NCI-H526 (cell line): ENCODE data around the gene IGF1.
A peak's percentile ranks its signal among the peaks of the same experiment; 100 is the strongest.

Experiments
- DNase-seq, 2 experiments: peaks; one replicate each; lab custom pipeline; 2025; lab: John Stamatoyannopoulos, UW

The IGF1 gene

DNA sequence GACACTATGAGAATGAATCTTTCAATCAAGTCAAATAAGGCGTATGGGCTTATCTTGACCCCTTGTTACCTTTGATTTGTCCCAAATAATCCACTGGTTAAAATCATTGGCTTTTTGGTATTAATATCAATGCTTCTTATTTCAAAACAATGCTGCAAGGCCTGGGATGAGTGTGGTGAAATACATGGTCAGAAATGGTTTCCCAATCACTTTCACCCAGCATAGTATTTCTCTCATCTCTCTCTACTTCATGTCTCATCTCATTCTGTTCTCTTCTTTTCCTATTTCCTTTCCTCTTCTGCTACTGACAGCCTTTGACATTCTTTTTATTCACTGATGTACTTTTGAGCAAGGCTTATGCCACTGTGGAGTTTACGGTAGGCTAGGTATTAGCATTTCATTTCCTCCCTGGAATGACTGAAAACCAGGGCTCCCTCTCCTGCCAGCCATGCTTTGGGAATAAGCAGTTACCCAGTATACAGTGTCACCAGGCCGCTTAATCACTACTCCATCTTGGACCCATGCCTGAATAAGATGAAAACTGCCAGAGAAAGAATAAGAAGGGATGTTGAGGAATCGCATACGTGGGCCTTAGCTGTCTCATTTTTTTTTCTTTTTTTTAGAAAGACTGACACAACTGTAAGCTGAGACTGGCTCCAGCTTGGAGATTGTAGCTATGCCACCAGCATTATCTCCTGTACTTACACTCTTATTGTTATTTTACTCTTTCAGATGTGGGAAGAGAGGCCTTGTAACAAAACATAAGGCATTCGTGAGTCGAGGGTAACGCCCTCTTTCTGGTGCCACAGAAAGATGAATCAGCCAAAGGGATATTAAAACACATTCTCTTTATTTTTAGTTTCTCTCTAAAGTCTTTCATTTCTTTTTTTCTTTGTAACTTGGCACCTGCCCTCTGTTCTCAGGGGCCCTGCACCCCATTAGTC is 53.5 kb downstream of the IGF1 start:
- DNase-seq = no peak

DNA sequence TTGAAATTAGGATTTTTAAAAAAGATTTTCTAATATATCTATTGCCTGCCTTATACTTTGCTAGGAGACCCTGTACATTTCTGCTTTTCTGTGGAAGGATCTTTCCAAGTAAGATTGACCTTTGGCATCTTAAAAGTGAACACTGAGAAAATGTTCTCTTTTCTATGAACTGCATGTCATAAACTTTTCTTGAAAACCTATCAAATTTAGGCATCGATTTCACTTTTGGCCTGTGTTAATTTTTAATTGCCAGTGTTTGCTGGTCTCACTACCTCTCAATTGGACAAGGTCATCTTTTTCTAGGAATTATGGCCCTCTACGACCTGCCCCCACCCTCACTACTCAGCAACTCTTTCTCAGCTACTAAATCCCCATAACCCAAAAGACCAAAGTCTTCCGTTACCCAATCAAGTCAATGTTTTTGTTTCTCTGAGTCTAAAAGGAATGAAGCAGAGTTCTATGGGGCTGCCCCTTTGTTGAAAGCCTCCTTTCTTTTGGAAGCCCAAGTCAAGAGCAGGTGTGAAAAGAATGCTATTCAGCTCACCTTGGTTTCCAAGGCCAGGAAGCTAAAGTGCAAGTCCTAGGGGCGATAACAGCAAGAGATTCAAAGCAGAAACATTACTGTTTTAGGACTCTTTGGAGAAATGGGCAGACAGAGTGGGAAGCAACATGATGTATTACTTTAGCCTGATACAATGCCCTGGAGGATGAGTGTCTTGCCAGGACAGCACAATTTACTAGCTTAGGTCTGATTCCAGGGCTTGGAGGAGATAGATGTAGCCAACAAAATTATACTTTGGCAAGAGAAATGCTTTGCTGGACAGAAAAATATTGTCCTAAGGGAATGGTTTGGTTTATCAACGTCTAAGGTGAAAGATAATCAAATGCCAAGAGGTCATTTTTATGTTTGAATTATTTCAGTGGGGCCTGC is 55.0 kb downstream of the IGF1 start:
- no peak for DNase-seq

DNA sequence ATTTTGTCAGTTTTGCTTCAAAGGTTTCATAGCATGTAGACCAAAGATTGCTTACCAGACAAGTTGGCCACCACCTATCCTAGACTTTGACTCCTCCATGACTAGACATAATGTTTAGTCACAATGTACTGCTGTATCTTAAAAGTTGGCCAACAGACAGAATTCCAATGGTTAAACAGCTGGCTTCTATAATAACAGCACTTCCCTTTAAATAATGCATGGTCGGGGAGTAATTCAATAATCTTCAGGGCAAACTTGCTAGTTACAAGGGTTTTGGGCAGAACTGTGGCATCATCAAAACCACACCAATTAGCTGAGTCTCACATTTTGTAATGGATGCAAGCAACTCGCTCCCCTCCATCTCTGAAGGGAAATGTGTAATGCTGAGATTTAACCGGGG is 56.9 kb downstream of the IGF1 start:
- no peak for DNase-seq

DNA sequence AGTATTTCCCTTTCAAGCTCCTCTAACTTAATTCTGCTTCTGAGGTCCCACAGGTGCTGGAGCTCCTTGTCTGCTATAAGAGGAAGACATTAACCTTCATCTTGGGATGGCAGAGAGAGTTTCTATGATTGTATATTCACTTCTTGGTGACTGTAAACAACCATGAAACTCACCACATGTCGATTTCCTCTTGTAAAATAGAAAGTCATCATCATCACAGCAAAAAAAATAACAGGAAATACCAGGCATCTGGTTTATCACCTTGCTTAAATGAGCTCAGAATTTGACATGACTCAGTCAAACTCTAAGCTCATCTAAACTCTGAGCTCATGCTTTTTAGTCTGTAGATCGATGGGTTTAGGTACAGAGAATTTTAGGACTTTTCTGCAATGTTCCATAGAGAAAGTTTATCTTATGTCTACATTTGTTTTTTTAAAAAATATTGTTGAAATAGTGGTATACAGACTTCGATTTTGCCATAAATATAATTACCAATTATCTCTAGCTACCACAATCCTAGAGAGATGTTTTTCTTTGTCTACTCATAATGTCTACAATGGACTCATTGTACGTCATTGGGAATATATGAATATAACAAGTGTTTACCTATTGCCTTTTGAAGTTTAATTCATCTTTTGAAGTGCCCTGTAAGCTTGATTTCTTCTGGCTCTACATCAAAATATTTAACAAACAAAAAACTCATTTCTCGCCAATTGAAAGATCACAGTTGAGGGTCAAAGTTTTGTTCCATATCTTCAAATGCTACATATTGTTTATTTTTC is 58.4 kb downstream of the IGF1 start:
- no peak for DNase-seq

DNA sequence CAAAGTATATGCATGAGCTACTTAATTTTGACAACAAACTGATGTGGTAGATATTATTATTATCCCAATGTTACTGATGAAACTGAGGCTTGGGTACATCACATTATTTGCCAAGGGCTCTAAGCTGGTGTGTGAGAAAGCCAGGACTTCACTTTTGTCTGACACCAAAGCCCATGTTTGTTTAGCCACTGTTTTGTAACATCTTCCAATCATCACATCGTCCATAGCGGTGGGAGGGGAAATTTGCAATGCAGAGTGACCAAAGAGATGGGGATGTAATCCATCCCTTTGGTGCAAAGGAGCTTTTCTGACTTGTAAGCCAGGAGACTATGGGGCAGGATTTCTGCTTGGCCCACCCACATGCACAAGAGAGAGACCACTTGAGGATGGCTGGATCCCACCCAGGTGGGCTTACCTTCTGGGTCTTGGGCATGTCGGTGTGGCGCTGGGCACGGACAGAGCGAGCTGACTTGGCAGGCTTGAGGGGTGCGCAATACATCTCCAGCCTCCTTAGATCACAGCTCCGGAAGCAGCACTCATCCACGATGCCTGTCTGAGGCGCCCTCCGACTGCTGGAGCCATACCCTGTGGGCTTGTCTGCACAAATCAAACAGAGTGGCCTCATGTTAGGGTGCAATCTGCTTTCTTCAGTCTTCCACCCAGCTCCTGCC is 61.1 kb downstream of the IGF1 start:
- DNase-seq = no peak

DNA sequence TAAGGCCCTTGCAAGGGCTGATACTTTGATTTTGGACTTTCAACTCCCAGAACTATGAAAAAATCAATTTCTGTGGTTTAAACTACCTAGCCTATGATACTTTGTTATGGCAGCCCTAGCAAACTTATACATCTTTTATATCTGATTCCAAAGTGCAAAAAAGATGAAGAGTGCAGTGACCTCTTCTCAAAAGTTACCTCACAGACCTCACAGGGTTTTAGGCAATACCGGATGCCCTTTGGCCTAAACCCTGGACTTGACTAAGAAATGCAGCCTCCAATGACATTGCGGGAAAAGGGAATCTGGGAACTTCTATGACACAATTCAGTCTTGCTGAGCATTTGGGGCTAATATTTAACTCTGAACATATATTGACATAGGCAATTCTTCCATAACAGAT is 63.3 kb downstream of the IGF1 start:
- DNase-seq = no peak

DNA sequence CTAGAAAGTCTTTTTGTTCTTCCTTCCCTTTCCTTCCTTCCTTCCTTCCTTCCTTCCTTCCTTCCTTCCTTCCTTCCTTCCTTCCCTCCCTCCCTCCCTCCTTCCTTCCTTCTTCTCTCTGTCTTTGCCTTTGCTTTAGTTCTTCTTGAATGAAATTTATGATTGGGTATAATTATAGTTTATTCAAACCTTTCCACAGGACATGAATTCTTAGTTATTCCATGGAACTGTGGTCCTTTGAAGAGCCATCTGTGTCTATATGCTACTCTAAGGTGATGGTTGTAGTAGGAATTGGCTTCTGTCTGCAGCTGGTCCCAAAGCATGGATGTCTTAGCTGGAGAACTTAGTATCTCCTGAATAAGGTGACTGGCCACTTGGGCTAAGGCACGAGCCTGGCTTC is 64.8 kb downstream of the IGF1 start:
- no peak for DNase-seq

DNA sequence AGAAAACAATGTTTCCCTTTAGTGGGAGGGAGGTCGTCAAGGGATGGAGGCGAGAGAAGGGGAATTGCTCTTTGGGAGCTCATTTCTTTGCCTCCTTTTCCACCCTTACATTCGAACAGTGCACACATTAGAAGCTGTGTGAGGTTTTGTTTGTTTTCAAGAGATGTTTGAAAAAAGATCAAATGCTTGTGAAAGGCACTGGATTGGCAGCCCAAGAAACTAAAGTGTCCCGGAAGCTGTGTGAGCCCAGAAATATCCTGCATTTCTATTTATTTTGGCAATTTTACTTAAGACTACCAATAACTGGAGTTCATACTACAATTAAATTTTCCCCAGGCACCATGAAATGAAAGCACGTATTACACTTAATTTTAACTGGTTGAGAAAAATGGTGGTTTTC is 67.0 kb downstream of the IGF1 start:
- no peak for DNase-seq

DNA sequence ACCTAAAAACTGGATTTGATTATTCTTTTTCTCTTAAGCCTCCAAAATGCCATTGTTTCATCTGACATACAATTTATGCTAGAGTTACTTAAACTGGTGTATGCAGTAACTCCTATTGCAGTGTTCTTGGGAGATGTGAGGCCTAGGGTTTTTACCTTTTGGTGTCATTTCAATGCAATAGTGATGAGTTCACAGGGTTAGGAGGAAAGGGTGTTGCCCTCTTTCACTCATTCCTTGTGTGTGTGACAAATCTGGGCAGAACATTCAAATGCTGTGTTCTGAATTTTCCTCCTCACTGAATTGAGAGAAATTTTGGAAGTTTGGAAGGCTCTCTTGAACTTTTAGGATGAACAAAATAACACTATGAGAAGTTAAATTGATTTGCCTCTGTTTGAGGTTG is 69.9 kb downstream of the IGF1 start:
- DNase-seq = no peak

DNA sequence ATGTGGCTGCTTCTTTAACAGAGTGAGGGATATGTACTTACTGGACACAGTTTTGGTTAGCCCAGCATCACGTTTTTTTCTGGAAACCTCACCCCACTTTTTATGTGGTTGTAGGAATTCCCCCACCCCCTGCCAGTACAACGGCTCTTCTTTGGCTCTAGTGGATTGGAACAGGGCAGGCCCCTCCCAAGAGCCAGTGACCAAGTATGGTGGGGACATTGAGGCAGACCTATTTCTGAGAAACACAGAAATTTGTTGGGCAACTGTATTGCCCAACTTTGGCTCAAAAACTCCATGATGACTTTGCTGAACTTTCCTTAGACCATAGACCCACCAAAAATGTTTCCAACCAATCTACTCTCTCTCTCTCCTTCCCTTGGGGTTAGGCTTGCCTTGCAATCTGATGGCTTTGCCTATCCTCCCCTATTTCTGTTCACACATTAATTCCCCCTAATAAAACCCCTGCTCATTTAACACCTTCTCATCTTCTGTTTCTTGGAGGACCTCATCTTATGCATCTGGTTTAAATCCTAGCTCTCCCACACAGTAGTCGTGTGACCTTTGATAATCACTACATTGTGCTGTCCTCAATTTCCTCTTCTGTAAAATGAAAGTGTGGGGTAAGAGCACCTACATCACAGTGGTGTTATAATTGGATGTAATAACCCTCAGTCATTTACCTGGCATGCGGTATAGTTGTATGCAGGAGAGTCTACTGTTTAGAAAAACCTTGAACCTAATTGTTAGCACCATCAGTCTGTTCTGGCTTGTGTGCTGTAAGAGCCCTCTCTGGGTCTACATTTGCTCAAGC is 71.7 kb downstream of the IGF1 start:
- no peak for DNase-seq

DNA sequence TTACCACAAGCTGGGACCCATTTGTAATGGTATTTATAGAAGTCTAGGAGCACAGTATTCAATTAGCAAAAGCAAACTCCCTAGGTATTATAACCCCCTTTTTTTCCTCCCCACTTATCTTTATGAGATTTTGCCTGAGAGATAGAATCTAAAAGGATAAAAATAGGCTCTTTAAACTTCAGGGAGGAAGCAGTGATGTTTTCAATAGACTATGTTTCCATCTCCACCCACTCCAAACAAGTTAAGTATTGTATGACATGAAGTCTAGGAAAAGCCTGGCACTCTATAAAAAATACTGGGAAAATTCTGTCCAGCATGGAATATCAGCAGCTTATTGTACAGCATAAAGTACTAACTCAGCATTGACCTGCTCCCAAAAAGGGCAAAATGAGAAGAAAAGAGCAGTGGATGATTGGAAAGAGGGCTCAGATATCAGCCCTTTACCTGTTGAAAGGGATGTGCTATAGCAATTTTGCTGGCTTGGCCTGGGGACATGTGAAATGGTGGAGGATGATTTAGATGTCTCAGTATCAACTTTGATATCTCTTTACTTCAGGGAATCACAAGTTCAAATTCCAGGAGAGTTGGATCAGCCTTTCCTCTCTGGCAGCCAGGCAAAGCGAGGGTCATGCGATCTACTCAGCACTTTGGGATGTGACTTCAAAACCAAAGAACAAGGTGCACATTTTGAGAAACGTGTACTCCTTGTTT is 72.4 kb downstream of the IGF1 start:
- DNase-seq = no peak

DNA sequence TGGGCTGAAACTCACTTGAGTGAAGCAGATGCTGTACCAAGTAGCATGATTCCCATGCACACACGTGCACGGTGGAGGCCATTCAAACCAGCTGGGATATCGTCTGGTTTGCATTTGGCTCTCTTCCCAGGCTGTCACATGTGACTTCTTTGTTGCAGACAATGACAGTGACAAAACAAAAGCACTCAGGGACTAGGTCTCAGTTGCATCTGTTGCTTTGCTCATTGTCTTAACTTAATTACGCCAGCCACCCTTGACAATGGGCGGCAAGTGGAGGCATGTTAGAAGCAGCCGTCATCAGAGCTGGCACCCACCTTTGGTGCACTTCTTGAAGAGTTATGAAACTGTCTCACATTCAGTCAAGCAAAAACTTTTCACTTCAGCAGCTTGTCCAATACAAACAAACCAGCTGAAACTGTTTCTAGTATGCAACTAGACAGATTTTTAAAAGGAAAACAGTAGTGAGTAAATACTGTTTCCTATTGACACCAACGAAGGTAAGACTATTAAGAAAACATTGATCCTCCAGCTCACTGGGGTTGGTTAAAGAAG is 74.3 kb downstream of the IGF1 start:
- peak in 1 of 2 experiments; percentile 1 for DNase-seq

DNA sequence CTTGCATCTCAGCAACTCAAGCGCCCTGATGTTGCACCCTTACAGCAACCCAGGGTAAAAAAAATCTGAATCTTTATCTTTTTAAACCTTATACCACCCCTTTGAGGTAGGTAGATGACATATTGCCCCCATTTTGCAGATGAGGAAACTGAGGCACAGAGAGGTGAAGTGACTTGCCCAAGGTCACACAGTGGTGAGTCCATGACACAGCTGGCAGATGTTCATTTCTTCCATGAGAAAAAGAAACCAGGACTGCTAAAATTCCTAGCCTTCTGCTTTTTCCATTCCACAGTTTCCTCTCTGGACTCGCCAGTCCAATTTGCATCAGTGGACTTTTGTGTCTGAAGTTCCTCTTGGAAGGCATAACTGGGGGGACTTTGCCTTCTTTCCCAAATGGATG is 79.3 kb downstream of the IGF1 start:
- no peak for DNase-seq

DNA sequence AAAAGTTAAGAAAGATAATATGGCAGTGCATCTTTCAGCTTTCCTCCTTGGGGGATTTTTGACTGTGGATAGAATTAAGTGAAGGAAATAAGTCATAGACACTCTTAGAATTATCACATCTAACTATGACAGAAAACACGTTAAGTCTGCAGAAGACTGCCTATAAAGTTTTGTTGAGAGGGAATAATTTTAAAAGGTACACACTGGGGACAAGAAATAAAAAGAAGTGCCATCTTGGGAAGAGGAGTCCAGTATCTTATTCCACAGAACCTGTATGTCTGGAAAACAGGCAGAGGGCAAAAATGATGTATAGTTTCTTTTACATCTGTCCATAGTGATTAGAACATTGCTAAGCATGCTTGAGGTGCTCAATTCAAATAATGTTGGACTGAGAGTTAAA is 80.7 kb downstream of the IGF1 start:
- no peak for DNase-seq

DNA sequence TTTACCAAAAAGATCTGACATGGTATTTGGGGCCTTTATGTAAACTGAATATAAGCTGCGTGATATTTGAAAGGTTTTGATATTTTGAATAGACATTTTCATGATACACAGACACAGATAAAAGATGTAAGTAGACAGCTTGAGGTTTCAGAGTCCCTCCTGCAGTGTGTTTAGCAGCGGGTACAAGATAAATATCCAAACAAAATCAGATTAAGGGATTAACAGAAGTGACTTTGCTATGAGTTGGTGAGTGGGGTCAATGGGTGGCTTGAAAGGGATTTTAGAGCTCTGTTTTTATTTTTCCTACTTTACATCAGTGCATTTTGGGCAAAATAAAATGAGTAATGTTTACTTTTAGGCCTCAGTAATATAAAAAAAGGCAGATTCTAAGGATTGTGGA is 84.1 kb downstream of the IGF1 start:
- DNase-seq = no peak

DNA sequence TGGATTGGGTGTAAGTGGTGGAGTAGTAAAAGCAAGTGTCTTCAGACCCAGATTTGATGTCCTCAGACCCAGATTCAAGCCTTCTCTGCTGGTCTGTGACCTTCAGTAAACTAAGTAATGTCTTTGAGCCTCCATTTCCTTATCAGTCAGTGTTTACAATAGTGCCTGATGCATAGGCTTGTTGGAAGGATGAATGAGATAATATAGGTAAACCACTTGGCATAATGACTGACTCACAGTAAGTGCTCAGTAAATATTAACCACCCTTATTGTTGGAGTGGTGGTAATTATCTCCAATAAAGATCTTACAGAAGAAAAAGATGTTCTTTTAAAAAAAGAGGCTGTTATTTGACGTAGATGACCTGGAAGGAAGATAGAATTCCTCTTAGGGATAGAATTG is 86.2 kb downstream of the IGF1 start:
- no peak for DNase-seq

DNA sequence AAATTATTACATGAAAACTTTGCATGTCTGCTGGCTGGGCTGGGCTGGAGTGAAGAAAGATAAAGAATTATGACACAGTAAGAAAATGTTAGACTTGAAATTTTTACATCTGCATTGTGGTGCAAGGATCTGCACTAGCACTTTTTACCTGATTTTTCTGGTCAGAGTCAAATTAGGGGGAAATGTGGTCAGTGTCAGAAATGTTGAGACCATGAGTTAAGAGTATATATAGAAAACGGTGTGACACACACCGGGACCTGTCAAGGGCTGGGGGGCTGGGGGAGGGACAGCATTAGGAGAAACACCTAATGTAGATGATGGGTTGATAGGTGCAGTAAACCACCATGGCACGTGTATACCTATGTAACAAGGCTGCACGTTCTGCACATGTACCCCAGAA is 90.3 kb downstream of the IGF1 start:
- DNase-seq = no peak

DNA sequence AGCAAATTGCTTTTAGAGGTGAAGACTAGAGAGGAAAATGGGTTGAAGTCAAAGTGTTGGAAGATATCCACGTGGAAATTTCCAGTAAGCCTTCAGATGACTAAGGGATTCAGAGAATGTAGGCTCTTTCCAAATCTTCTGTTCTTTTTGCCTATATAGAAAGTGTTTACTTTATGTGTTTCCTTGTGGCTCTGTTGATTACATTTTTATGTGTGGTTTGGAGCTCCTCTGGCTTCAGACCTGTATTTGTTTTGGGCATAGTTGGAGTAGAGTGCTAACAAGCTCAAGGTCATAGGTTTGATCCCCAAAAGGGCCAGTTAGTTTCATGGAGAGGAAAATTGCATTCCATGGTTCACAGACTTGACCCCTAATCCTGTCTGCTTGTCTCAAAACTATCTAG is 91.9 kb downstream of the IGF1 start:
- no peak for DNase-seq

DNA sequence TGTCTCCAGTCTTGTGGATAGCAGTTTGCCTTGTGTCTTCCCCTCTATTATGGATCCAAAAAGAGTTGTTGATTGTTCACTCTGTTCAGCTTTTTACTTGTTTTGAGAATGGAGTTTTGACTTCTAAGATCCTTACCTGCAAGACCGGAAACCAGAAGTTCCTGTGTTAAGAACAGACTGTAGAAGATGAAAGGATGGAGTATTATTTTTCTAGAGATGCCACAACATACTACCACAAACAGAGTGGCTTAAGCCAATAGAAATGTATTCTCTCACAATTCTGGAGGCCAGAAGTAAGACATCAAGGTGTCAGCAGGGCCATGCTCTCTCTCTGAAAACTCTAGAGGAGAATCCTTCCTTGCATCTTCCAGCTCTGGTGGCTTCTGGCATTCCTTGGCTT is 95.0 kb downstream of the IGF1 start:
- DNase-seq = no peak
